GM12878 (cell line): ENCODE data around the gene GIMAP1. TPM values are rescaled to one million over a fixed set of nuclear protein-coding genes. Genes with fewer than 3 reads are reported as not detected.
A peak's percentile ranks its signal among the peaks of the same experiment; 100 is the strongest.

Experiments used
- ATAC-seq: fragments of 200-7000 bp; cut with Tn5 transposase; 3 replicates; pipeline ENCODE4 v1.9.1; 2020; ENCODE audit warnings: mild to moderate bottlenecking, moderate library complexity
- BruUV-seq: library from RNA; stranded (reverse); fragments of 400-500 nt; replicated peaks from 2 replicates; lab custom pipeline; 2021; lab: Mats Ljungman, UMichigan
- CTCF ChIA-PET: fragments of 300-600 bp; sonication (Branson Sonifier 250); formaldehyde crosslinking; extraction: SDS; loops from one replicate; lab custom pipeline; 2021; ENCODE audit warnings: inconsistent platforms; lab: Yijun Ruan, JAX
- POLR2A ChIA-PET: fragments of 350-600 bp; formaldehyde crosslinking; extraction: SDS; loops from one replicate; lab custom pipeline; 2021; ENCODE audit warnings: inconsistent platforms; lab: Charles Lee
- RAD21 ChIA-PET: fragments of 300-600 bp; sonication (Branson Sonifier 250); formaldehyde crosslinking; loops from one replicate; lab custom pipeline; 2023; ENCODE audit warnings: antibody characterized with exemption; ENCODE audit not compliant: unreplicated experiment; lab: Charles Lee
- SMC1A ChIA-PET: fragments of 300-600 bp; sonication (Branson Sonifier 250); formaldehyde crosslinking; loops from one replicate; lab custom pipeline; 2023; ENCODE audit not compliant: unreplicated experiment, uncharacterized antibody; lab: Charles Lee
- DNase-seq: peaks from one replicate; pipeline ENCODE4 v3.0.0-alpha.2; 2011; ENCODE audit warnings: low read depth, low spot score
- FAIRE-seq: peaks from 3 replicates; lab custom pipeline; 2011; peaks lifted over from hg19 to GRCh38; lab: Jason Lieb, UNC
- H2AFZ ChIP-seq: 2 replicates; pipeline ENCODE4 v1.6.0; 2011; ENCODE audit warnings: low read depth, low read length, control low read depth; ENCODE audit not compliant: control insufficient read depth
- H3K27ac ChIP-seq: 2 replicates; pipeline ENCODE4 v1.5.1; 2011; ENCODE audit warnings: control low read depth; ENCODE audit not compliant: control insufficient read depth, insufficient read depth
- H3K27me3 ChIP-seq, 2 experiments: replicated peaks in 1 of 2; 2 replicates each; pipeline versions ENCODE4 v1.6.0 to v1.6.1; 2011; ENCODE audit warnings: low read length in 1 of 2; ENCODE audit not compliant: control insufficient read depth in 2 of 2, insufficient read depth in 2 of 2
- H3K36me3 ChIP-seq, 2 experiments: 2 replicates each; pipeline ENCODE4 v1.5.1; 2011; ENCODE audit warnings: low read length in 1 of 2; ENCODE audit not compliant: control insufficient read depth in 2 of 2, insufficient read depth in 2 of 2
- H3K4me1 ChIP-seq: 2 replicates; pipeline ENCODE4 v1.6.1; 2011; ENCODE audit warnings: mild to moderate bottlenecking, low read length, moderate library complexity, mixed read lengths; ENCODE audit not compliant: control insufficient read depth, insufficient read depth
- H3K4me2 ChIP-seq: 2 replicates; pipeline ENCODE4 v1.6.0; 2011; ENCODE audit warnings: control low read depth; ENCODE audit not compliant: control insufficient read depth, insufficient read depth
- H3K4me3 ChIP-seq: fragments of 200-600 bp; sonication (generic); 2 replicates; pipeline ENCODE4 v1.5.1; 2016
- H3K79me2 ChIP-seq: 2 replicates; pipeline ENCODE4 v1.6.0; 2011; ENCODE audit warnings: low read length; ENCODE audit not compliant: control insufficient read depth, insufficient read depth
- H3K9ac ChIP-seq: 2 replicates; pipeline ENCODE4 v1.8.0; 2011; ENCODE audit warnings: low read length, control low read depth, mixed read lengths; ENCODE audit not compliant: control insufficient read depth, insufficient read depth
- H3K9me3 ChIP-seq: replicated peaks from 3 replicates; pipeline ENCODE4 v1.5.1; 2011; ENCODE audit warnings: mild to moderate bottlenecking, low read length; ENCODE audit not compliant: control insufficient read depth, insufficient read depth
- H4K20me1 ChIP-seq: 2 replicates; pipeline ENCODE4 v1.6.0; 2011; ENCODE audit not compliant: control insufficient read depth, insufficient read depth
- CBFB ChIP-seq: IDR thresholded peaks from 2 replicates; pipeline ENCODE4 v1.6.1; 2016; ENCODE audit warnings: antibody characterized with exemption, low read depth
- CREM ChIP-seq: IDR thresholded peaks from 2 replicates; pipeline ENCODE4 v1.6.1; 2014; ENCODE audit warnings: antibody characterized with exemption, low read depth
- IRF5 ChIP-seq: fragments of 450-650 bp; IDR thresholded peaks from 2 replicates; pipeline ENCODE4 v1.6.1; 2017; ENCODE audit warnings: borderline replicate concordance
- MEF2A ChIP-seq: IDR thresholded peaks from 2 replicates; pipeline ENCODE4 v1.6.1; 2011; ENCODE audit warnings: low read depth, mild to moderate bottlenecking, low read length, moderate library complexity; ENCODE audit not compliant: insufficient read depth
- MYB ChIP-seq: fragments of 150-350 bp; IDR thresholded peaks from 2 replicates; pipeline ENCODE4 v1.6.1; 2014; ENCODE audit warnings: mild to moderate bottlenecking, low read depth, low read length, borderline replicate concordance
- RAD21 ChIP-seq: IDR thresholded peaks from 2 replicates; pipeline ENCODE4 v1.6.1; 2011; ENCODE audit warnings: mild to moderate bottlenecking, low read depth, low read length, moderate library complexity; ENCODE audit not compliant: insufficient read depth
- YBX1 ChIP-seq: fragments of 450-650 bp; IDR thresholded peaks from 2 replicates; pipeline ENCODE4 v1.6.1; 2016; ENCODE audit warnings: antibody characterized with exemption
- ZNF274 ChIP-seq: IDR thresholded peaks from one replicate; pipeline ENCODE4 v1.8.0; 2011; ENCODE audit not compliant: insufficient read length, insufficient read depth
- WGBS: methylation state at CpG from one replicate; pipeline ENCODE4 v1.1.6; 2016; ENCODE audit warnings: low lambda C conversion rate; ENCODE audit not compliant: insufficient replicate concordance, insufficient coverage; ENCODE audit errors: missing lambda C conversion rate; 5-methylcytosine and 5-hydroxymethylcytosine counted together
- in situ Hi-C: fragments of 300-500 bp; cut with MboI; formaldehyde crosslinking; loops from 9 replicates; pipeline ENCODE4 v1.14.3; 2018; ENCODE audit warnings: mixed read lengths
- intact Hi-C: fragments of 100-400 bp; cut with micrococcal nuclease; formaldehyde crosslinking; loops from one replicate; pipeline ENCODE4 v1.14.2; 2022; ENCODE audit not compliant: unreplicated experiment
- polyA plus RNA-seq, 11 experiments: library from polyadenylated mRNA; depleted of rRNA in 4 of 11; unstranded in 6 of 11; stranded (reverse) in 5 of 11; fragments of >200 nt; fragmentation: Nextera tagmentation in 4 of 11; fragmentation: Illumina TruSeq in 1 of 11; extraction: Ambion mirVana in 4 of 11; extraction: Trizol in 1 of 11; gene quantifications; 1 replicate in 1 of 11; 2 replicates in 10 of 11; pipeline versions ENCODE4 v1.2.1 to v1.2.3, GENCODE V29; 2011 to 2016; ENCODE audit warnings: inconsistent platforms in 2 of 11, missing spikeins in 2 of 11, low read depth in 1 of 11
- total RNA-seq, 4 experiments: library from RNA; depleted of rRNA in 3 of 4; stranded (reverse); fragments of >200 nt in 3 of 4; fragmentation: Illumina TruSeq in 1 of 4; extraction: Trizol in 1 of 4; gene quantifications; 2 replicates each; pipeline versions ENCODE4 v1.2.1 to v1.2.3, GENCODE V29; 2013 to 2021

Gene GIMAP1
- total and polyA plus RNA-seq, 10 of the 15 experiments (the other 5 are each of a cell fraction or from before 2014, with no cell fraction given): 0.16 to 1.9 (median 1.1) TPM

DNA sequence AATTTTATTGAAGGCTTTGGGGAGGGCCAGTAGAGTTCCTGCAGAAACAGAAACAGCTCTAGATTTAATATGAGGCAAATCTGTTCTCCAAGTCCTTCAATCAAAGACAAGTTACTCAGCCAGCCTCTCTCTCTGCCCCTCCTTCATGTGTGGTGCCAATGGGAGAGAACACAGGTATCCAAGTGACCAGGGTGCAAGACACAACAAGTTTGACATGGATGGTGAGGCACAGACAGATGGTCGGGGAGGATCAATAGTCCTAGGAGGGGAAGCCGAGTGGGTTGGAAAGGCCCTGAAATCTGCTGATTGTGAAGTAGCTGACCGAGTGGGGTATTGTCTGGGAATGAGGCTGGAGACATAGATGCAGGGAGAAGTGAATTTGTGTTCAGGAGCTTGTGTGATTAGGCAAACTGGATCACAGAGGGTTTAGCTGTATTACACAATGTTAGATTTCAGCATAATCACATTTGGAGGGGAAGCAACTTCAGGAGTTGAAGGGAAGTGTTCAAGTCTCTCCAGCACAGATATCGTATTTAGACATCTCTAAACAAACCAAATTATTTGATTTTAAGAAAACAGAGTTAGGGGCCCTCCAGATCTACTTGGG lies 1.5 kb downstream of the GIMAP1 start:
- ChIA-PET RAD21 (no interaction called here), POLR2A (no interaction called here)
- WGBS: 64% methylated on average over 4 of the region's 4 CpGs
- DNase-seq (no peak), ATAC-seq (no peak), FAIRE-seq (peak; percentile 82)
- in situ Hi-C loops: no loop called here
- Histone ChIP-seq H3K9me3 (no peaks in the 10 kb centered on the region; the same call in 1 of the 3 replicates), H2AFZ (no peak overlapping the region), H3K36me3 (peaks cover 0 to 1% of the 10 kb centered on the region in 2 experiments; a peak in 1 of 4 replicates), H3K4me2 (peak overlapping the region; percentile 56), H4K20me1 (no peaks in the 10 kb centered on the region), H3K27ac (no peak overlapping the region)
- no TSS peak for BruUV-seq
- TF ChIP-seq CBFB (no peak), RAD21 (no peak), YBX1 (no peak), IRF5 (no peak)
- TF ChIP-seq, all 136 proteins: peak for 0
- no peaks in the 10 kb centered on the region for H3K27me3 ChIP-seq
- peak overlapping the region; percentile 74 for H3K4me3 ChIP-seq
- peaks cover 7% of the 10 kb centered on the region for H3K4me1 ChIP-seq
- no peak overlapping the region for H3K9ac ChIP-seq
- H3K79me2 ChIP-seq: peaks cover 8% of the 10 kb centered on the region
- ChIA-PET SMC1A (no interaction called here), CTCF (interaction anchor here (1.4 kb wide), 1 partner anchor 269 kb away, joined by 4 read pairs; no protein-coding TSS in a partner anchor)
- intact Hi-C loops: no loop called here

DNA sequence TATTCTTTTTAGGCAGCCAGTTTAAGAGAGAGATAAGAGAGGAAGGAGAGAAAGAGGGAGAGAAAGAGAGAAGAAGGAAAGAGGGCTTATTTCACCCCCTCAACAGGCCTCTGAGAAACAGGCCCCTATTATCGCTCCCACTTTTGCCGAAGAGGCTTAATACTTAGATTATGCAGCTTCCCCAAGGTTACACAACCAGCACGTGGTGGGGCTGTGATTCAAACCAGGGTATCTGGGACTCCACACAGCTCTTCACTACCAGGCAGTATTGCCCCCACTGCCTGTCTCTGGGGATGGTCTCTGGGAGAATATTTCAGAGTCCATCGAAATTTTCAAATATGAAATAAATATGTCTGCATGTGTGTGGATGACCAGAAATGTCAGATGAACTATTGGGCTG lies 3.0 kb downstream of the GIMAP1 start:
- Histone ChIP-seq H3K9me3 (no peaks in the 10 kb centered on the region; the same call in 1 of the 3 replicates), H3K27ac (no peak overlapping the region), H4K20me1 (no peaks in the 10 kb centered on the region), H3K27me3 (no peaks in the 10 kb centered on the region), H3K79me2 (peaks cover 8% of the 10 kb centered on the region), H3K4me1 (peaks cover 7% of the 10 kb centered on the region), H3K4me3 (no peak overlapping the region), H3K9ac (no peak overlapping the region), H2AFZ (no peak overlapping the region), H3K36me3 (peaks cover 0 to 1% of the 10 kb centered on the region in 2 experiments; a peak in 1 of 4 replicates), H3K4me2 (no peak overlapping the region)
- 76% methylated on average over 4 of the region's 4 CpGs for WGBS
- ChIA-PET RAD21 (no interaction called here), SMC1A (no interaction called here), POLR2A (no interaction called here), CTCF (no interaction called here)
- TF ChIP-seq MYB (no peak), MEF2A (no peak), YBX1 (no peak), CREM (no peak), ZNF274 (no peak)
- intact Hi-C loops: no loop called here
- BruUV-seq: no TSS peak
- in situ Hi-C loops: no loop called here
- DNase-seq (no peak), ATAC-seq (no peak), FAIRE-seq (no peak)
